ENCODE results near the gene RRP15. TPM values are rescaled to one million over a fixed set of nuclear protein-coding genes. Genes with fewer than 3 reads are reported as not detected.

RRP15 gene
- polyA plus RNA-seq, 1 donor (not counting 4 experiments of a cell fraction or from before 2014, with no cell fraction given), result 15.8 TPM

GRCh38 chr1:218355278-218355677 is 70.2 kb downstream of the RRP15 start:
- H3K27ac ChIP-seq (ENCODE audit: control insufficient read depth, insufficient read depth, low read length), result no peak overlapping the region
- no peaks in the 10 kb centered on the region for H3K36me3 ChIP-seq (ENCODE audit: control insufficient read depth in 2 of 2, extremely low read depth in 1 of 2, insufficient read depth in 2 of 2, low read length in 2 of 2)
- no peak overlapping the region for H3K4me3 ChIP-seq (ENCODE audit: control insufficient read depth in 2 of 3, extremely low read depth in 1 of 3, insufficient read depth in 2 of 3, low read depth in 1 of 3, low read length in 3 of 3)
- H2AFZ ChIP-seq (ENCODE audit: control insufficient read depth, low read length), result no peak overlapping the region
- H3K9me1 ChIP-seq (ENCODE audit: control insufficient read depth, extremely low read depth, insufficient read depth, low read length), result no peaks in the 10 kb centered on the region
- H3K4me2 ChIP-seq (ENCODE audit: control insufficient read depth, extremely low read depth, insufficient read depth, low read depth, low read length), result no peak overlapping the region
- peaks cover 12% of the 10 kb centered on the region for H3K4me1 ChIP-seq (ENCODE audit: control insufficient read depth, extremely low read depth, insufficient read depth, low read length)
- DNase-seq (ENCODE audit: low read depth, low spot score), result no peak
- H3K79me2 ChIP-seq (ENCODE audit: control insufficient read depth, insufficient read depth, low read length), result peaks cover 84% of the 10 kb centered on the region
- no peaks in the 10 kb centered on the region for H3K9me3 ChIP-seq (ENCODE audit: control insufficient read depth, low read depth, low read length)
- H3K27me3 ChIP-seq (ENCODE audit: control insufficient read depth, extremely low read depth, insufficient read depth, low read length), result no peaks in the 10 kb centered on the region
- H3K9ac ChIP-seq (ENCODE audit: control insufficient read depth, extremely low read depth, insufficient read depth, low read length), result no peak overlapping the region
- no peaks in the 10 kb centered on the region for H4K20me1 ChIP-seq (ENCODE audit: control insufficient read depth, extremely low read depth, insufficient read depth, low read length)
- dilution Hi-C loops (cut with MboI; ENCODE audit: extremely low pct_ligation_motif_present, low sequenced_read_pairs), result no loop called here
- TF ChIP-seq EZH2 (IDR thresholded peaks at IDR 0.05; ENCODE audit: low read length) (no peak), CTCF (optimal IDR thresholded peaks at IDR 0.05 in 1 of 3, IDR thresholded peaks at IDR 0.05 in 1 of 3, conservative IDR thresholded peaks at IDR 0.05 in 1 of 3; ENCODE audit: extremely low read depth in 1 of 3, insufficient read depth in 2 of 3, low read length in 3 of 3) (no peak)
- no peak for FAIRE-seq

- no peak overlapping the region for H3K27ac ChIP-seq (ENCODE audit: control insufficient read depth, insufficient read depth, low read length)
- dilution Hi-C loops (cut with MboI; ENCODE audit: extremely low pct_ligation_motif_present, low sequenced_read_pairs), result no loop called here
- H3K9ac ChIP-seq (ENCODE audit: control insufficient read depth, extremely low read depth, insufficient read depth, low read length), result no peak overlapping the region
- H3K36me3 ChIP-seq (ENCODE audit: control insufficient read depth in 2 of 2, extremely low read depth in 1 of 2, insufficient read depth in 2 of 2, low read length in 2 of 2), result no peaks in the 10 kb centered on the region
- no peak overlapping the region for H3K4me2 ChIP-seq (ENCODE audit: control insufficient read depth, extremely low read depth, insufficient read depth, low read depth, low read length)
- no peaks in the 10 kb centered on the region for H3K4me1 ChIP-seq (ENCODE audit: control insufficient read depth, extremely low read depth, insufficient read depth, low read length)
- TF ChIP-seq EZH2 (IDR thresholded peaks at IDR 0.05; ENCODE audit: low read length) (no peak), CTCF (optimal IDR thresholded peaks at IDR 0.05 in 1 of 3, IDR thresholded peaks at IDR 0.05 in 1 of 3, conservative IDR thresholded peaks at IDR 0.05 in 1 of 3; ENCODE audit: extremely low read depth in 1 of 3, insufficient read depth in 2 of 3, low read length in 3 of 3) (no peak)
- no peaks in the 10 kb centered on the region for H3K9me1 ChIP-seq (ENCODE audit: control insufficient read depth, extremely low read depth, insufficient read depth, low read length)
- no peaks in the 10 kb centered on the region for H3K9me3 ChIP-seq (ENCODE audit: control insufficient read depth, low read depth, low read length)
- H2AFZ ChIP-seq (ENCODE audit: control insufficient read depth, low read length), result no peak overlapping the region
- H4K20me1 ChIP-seq (ENCODE audit: control insufficient read depth, extremely low read depth, insufficient read depth, low read length), result no peaks in the 10 kb centered on the region
- DNase-seq (ENCODE audit: low read depth, low spot score), result no peak
- H3K79me2 ChIP-seq (ENCODE audit: control insufficient read depth, insufficient read depth, low read length), result peaks cover 79% of the 10 kb centered on the region
- no peaks in the 10 kb centered on the region for H3K27me3 ChIP-seq (ENCODE audit: control insufficient read depth, extremely low read depth, insufficient read depth, low read length)
- no peak overlapping the region for H3K4me3 ChIP-seq (ENCODE audit: control insufficient read depth in 2 of 3, extremely low read depth in 1 of 3, insufficient read depth in 2 of 3, low read depth in 1 of 3, low read length in 3 of 3)
- FAIRE-seq, result no peak
Measured at GRCh38 chr1:218357211-218357892, 72.3 kb downstream of the RRP15 start.

All from keratinocyte (primary cell).